GM21423 (cell line): ENCODE results near the gene PTPRK.
A peak's percentile ranks its signal among the peaks of the same experiment; 100 is the strongest.

ENCODE experiments used
- ATAC-seq: cut with Tn5 transposase; IDR thresholded peaks from one replicate; pipeline ENCODE4 v1.9.1; 2021; ENCODE audit warnings: mild to moderate bottlenecking, moderate library complexity; ENCODE audit not compliant: unreplicated experiment

Gene PTPRK

DNA sequence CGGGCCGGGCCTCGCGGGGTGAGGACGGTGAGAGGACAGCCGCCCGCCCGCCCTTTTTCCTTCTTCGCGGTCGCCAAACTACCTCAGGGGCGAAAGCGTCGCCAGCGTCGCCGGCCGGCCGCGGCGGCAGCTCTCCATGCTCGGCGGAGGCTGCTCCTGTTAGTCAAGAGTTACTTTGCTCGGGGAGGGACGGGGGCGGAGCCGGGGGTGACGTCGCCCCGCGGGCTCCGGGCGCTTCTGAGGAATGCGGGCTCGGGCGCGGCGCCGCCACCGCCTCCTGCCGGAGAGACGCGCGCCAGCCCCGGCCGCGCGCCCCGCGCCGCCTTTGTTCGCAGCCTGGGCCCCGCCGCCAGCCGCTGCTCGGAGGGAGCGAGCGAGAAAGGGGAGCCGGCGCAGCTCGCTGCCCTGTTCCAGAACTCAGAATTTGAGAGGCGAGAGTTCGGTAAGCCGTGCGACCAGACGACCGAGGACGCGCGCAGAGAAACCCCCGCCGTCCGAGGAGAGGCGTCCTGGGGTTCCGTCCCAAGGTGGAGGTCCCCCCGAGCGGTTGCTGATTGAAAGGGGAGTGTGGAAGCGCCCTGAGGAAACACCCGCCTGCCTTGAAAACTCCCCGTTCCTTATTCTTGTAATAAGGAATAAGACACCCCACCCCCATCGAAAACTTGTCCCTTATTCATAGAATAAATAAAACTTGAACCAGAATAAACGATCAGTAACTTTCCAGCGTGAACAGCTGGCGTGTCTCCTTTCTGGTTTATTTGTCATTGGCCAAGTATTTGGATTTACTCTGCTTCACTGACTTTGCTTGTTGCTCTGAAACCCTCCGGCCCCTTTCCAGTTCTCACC lies at the start of gene PTPRK:
Gene PTPRK (minus strand): TSS at position 164 of the 846 bp plus-strand sequence. CDS start 241 bp downstream, outside the sequence.
- peak; percentile 86 for ATAC-seq

DNA sequence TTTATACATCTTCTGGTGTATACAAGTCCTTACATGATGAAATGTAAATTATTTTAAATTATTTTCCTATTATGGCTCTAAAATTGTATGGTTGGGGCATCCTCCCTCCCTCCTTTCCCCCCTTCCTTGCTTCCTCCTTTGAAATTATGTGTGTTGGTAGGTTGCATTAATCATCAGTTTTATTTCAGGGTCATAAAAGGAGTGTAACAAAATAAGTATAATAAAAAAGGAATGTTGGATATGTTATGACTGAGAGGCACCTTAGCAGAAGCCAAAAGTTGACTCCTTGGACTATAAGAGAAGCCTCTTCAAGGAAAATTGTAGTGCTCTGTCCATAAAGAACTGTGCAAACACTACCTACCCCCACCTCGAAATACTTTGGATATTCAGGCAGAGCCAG lies 46.6 kb upstream of the PTPRK start:
- no peak for ATAC-seq

DNA sequence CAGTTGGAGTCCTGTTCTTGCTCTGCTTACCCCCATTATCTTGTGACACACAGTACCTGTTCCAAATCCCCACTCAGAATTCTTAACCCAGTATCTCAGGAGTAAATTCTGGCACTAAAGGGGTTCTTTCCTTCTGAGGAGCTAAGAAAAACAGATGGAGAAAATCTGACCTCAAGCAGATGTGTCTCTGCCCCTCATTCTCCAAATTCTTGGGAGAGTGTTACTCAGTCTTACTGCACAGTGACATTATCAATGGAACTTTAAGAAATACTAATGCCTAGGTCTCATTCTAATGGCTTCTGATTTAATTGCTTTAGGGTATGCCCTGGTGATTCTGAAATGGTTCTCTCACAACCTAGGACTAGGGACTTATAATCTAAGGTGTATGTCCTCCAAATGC lies 40.6 kb upstream of the PTPRK start:
- no peak for ATAC-seq

DNA sequence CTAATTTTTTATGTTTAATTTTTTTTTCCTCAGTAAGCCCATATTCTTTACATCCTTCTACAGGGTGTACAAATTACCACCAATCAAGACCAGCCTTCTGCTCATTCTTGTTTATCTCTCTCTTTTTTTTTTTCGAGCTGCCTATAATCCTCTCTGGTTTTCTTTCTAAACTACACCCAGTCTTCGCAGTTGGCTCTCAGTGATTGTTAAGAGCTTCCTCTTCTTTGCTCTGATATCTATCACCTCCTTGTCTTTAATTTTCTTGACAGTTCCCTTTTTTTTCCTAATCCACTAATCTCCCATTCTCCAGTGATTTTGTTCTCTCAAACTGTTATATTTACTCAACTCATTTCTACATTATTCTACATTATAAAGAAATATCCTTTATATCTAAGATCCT lies 38.5 kb upstream of the PTPRK start:
- no peak for ATAC-seq

DNA sequence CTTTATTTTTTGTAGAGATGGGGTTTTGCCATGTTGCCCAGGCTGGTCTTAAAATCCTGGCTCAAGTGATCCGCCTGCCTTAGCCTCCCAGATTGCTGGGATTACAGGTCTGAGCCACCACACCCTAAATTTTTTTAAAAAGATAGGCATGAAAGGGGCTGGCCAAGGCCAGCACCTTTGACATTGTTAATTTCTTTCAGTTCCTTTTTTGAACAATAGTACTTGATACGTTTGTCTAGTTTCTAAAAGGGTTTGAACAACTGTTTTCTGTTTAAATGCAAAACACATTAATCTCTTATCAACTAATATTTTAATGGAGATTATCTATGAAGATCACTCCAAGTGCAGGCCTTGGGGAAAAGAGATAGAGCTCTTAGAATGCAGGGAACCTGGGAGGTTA lies 37.6 kb upstream of the PTPRK start:
- no peak for ATAC-seq

DNA sequence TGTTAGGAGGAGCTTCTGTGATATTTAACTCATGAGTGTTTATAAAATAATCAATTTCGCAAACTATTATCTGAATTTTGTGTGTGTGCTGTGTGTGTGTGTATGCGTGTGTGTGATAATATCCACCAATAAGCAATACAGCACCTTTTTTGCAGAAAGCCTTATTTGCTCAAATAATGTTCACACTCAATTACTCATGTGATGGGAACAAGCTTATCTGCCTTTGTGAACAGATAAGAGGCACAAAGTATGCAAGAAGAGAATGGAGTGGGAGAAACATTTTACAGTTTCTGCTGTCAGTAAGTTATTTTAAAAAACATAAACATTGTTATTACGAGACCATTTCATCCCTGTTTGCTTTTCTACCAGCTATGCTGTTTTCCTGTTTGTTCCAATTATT lies 36.7 kb upstream of the PTPRK start:
- no peak for ATAC-seq

DNA sequence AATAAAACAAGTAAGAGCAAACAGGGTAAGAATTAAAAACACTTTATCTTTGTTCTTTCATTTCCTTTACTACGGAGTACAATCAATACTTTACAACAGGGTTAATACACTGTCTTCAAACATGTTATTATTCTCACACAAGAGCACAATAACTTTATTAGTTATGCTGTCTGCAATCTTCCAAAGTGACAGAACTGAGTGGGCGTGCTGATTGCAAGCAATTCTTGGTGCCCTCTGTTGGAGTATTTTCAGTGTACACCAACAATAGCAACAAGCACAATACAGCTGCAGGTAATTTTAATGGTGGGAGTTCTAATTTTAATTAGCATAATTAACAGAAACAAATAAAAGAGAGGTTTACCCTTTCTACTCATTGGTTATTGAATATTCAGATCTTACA lies 33.9 kb upstream of the PTPRK start:
- no peak for ATAC-seq

DNA sequence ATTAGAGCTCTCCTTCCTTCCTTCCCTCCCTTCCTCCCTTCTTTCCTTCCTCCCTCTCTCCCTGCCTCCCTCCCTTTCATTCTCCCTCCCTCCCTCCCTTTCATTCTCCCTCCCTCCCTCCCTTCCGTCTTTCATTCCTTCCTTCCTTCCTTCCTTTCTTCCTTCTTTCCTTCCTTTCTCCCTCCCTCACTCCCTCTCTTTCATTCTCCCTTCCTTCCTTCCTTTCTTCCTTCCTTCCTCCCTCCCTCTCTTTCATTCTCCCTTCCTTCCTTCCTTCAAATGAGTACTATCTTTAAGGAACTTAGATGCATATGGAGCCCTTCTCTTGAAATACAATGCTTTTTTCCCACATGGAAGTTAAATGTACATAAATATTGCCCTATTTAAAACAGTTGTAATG lies 20.9 kb upstream of the PTPRK start:
- ATAC-seq: no peak

DNA sequence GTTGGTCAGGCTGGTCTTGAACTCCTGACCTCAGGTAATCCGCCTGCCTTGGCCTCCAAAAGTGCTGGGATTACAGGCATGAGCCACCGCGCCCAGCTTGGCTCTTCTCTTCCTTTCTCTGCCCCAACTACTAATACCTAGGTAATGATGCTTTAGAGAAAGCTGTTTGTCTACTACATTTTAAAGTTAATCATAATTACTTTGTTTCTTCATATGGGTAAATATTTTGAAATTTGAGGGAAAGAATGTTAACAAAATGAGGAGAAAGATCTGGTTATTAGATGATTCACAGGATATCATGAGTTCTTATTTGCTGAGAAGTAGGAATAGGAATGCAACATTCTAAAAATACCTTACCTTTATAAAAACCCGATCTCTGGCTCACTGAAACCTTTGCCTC lies 18.4 kb upstream of the PTPRK start:
- ATAC-seq: no peak

DNA sequence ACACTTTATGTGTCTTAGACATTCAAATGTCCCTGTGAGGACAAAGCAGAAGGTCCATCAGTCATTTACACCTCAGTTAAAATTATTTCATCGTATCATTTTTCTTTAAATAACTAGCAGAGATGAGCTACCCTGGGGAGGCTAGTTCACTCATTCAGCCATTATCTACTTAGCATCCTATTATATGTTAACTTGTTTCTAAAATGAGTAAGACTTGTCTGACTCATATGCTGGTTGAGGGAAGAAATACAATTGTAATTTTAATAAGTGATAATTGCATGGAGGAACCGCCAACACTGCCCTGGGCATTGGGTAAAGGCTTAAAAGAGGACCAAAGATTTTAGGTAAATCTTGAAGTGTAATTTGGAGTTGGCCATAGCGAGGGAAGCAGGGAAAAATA lies 12.4 kb upstream of the PTPRK start:
- no peak for ATAC-seq

DNA sequence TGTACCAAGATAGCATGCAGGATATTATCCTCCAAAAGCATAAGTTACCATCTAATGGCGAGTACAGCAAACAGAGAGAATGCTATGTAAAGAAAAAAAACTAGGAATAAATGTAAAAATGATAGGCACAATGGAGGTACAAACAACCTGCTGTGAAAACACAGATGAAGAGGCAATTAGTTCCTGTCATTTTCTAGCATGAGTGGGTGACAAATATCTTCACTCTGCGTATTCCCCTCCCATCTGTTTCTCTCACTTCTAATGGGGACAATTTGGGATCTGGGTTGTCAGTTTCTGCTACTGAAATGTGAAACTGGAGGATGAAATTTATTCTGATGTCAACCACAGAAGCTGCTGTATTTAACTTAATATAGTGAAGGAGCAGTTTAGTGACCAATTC lies 11.7 kb upstream of the PTPRK start:
- no peak for ATAC-seq

DNA sequence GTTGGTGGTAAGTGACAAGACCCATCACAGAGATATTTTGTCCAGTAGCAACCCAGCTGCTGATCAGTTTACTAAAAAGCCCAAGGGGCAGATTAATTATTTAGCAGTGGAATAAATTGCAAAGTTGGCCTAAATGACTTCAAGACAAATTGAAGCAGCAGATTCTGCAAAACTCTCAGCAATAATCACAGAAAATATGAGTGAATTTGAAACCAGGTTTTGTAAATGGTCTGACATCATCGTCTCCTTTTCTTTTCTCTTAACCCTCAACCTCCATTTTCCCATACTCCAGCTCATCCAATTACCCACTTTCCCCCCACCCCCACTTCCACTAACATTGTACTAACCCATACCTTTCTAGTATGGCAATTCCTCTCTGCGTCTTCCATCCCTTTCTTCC lies 11.3 kb upstream of the PTPRK start:
- no peak for ATAC-seq

DNA sequence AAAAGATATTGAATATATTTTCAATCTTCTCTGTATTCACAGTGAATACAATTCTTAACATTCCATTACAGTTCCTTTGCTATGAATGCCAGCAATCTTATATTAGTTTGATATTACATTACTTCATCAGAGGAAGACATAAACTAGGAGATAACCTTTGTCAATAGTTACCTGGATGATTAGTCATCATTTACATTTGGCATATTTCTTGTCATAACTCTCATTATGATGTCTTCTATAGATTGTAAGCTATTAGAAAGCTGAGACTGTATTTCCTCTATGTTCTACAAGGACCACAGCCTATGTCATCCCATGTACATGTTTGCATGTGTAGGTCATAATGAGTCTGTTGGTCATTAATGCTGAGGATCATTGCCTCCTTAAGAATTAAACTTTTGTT lies 7.8 kb upstream of the PTPRK start:
- no peak for ATAC-seq

DNA sequence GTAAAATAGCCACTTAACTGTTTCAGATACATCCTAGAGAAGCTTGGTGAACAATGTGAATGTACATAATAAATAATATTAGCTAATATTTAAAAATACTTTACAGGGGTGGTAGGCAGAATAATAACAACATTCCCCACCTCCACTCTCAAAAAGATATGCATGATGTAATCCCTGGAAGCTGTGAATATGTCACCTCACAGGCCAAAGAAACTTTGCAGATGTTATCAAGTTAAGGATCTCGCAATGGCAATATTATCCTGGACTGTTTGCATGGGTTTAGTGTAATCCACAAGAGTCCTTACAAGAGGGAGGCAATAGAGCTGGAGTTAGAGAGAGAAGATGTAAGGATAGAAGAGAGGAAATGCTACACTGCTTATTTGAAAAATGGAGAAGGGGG lies 7.0 kb upstream of the PTPRK start:
- ATAC-seq: no peak

DNA sequence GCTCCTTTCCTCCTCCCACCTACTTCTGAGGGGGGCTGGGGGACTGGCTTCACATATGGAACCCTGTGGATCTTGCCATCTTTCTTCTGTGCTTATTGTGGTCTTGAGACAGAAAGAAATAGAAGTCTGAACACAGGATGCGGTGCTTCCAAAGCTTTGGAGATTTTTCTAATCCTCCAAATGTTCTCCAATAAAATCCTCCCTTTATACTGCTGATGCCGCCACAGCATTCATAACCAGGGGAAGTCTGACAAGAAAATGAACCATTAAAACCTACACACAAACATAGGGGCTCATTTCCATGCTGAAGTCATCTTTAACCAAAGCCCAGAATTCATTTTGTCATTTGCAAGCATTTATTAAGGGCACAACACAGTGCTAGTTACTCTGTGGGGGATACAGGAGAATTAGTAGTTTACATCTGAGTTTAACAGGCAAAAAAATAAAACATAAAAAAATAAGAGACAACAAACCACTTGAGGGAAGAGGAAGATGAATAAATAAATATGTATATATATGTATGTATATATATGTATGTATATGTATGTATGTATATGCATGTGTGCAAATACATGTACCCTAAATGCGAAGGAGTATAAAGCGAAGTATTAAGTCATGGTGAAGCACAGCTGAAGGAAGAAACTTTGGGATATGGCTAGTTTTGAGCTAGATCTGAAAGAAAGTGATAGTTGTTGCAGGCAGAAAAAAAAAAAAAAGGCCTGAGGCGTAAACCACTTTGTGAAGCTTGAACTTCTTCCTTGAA lies 5.9 kb upstream of the PTPRK start:
- ATAC-seq: no peak

DNA sequence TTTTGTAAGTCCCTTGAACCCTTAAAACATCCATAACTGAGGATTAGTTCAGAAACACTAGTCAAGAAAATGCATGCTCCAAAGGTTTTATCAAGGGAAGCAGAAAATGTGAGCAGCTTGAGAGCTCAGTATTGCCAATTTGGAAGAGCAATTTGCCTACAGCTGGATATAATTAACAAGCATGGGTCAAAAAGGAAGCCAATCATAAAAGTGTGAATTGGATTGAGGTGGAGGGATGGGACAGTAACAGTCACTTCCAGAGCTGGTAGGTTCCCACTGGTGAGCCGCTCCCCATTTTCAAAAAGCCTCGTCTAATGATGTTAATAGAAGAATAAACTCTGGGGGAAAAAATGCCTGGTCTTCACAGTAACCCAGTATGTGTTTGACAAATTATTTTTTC lies 5.0 kb upstream of the PTPRK start:
- no peak for ATAC-seq

DNA sequence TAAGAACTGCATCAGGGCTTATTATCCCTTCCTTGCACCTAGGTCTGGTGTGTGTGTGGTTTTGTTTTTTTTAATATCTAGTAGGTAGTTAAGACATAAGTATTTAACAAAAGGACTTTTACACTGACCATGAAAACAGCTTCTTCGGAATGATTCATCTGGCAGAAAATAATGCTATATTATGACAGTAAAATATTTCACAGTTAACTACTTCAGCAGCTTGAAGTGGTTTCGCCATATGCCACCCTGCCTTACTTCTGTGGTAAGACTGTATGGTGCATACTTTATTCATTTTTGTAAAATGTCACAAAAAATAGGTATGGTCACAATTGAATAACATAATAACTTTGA lies 858 bp upstream of the PTPRK start:
- ATAC-seq: no peak

DNA sequence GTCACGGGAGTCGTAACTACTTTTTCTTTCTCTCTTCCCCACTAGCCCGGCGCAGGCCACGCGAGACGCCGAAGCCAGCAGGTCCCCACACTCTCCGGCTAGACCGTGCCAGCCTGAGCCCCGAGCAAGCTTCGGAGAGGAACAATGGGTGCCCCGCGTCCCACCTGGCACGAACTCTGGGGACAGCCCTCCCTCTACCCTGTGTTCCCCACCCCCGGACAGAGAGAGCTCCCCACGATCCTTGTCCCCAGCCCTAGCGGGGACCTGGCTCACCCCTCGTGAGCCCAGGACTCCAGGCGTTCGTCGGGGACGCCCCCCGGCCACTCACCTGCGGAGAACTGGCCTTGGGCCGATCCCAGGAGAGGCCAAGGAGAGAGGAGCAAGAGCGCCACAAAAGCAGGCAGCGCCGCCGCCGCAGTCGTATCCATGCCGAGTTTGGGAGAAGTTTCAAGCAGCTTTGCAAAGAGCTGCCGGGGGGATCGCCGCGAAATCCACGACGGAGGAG lies 416 bp downstream of the PTPRK start:
- ATAC-seq: peak; percentile 20

DNA sequence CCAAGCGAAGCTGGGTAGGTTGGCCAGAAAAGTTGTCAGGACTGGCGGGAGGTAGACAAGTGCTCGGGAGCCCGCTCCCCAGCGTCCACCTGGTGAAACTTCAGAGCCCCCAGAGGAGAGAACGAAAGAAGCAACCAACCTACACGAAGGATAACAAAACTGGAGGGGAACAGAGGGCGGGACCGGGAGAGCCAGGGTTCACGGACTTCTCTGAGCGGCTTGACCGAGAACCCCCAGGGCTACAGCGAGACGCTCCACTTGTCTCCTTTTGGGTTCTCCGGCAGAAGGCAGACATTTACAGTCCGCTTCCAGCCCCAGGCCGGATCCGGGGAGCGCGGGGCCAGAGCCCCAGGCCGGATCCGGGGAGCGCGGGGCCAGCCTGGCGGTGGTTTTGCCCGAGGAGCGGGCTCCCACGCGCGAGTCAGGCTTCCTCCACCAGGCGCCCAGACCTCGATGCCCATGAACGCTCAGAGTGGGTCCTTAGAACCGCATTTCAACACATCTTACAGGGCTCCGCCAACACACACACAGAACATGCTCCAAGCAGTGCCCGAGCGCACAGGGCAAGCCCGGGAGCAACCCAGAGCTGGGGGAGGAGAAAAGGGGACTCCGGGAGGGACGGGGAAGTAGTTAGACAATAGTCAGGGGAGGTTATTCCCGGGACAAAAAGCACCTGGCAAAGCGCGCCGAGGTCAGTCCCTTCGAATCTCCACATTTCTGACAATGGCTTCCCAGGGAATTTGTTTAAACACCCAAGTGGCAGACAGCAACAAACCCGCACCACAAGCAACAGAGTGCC lies 1.1 kb downstream of the PTPRK start:
- ATAC-seq: peak; percentile 35

DNA sequence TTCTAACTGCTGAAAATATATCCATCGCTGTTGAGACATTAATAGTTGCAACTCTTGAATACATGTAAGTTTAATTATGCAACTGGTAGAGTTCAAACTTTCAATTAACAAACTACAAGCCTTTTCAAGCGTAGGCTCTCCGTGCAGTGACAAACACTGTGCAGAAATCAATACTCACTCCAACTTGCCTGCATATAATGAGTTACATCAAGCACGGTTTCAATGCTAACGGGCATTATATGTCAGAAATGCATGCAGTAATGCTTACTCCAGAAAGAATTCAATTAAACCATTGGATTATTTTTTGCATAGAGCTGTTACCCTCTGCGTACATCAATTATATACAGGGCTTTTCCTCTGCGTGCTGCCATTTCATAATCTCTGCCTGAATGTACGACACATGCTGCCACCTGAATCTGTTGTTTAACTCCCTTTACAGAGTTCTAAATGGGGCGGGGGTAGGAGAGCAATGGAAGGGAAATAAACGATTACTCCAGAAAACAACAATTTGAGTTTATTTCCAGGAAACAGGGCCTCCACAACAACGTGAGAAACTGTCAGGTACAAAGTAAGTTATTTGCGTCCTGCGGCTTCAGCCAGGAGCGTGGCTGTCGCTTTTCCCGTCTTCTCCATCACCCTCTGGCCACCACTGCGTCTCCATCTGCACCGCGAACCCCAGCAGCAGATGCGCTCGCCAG lies 1.8 kb downstream of the PTPRK start:
- no peak for ATAC-seq

DNA sequence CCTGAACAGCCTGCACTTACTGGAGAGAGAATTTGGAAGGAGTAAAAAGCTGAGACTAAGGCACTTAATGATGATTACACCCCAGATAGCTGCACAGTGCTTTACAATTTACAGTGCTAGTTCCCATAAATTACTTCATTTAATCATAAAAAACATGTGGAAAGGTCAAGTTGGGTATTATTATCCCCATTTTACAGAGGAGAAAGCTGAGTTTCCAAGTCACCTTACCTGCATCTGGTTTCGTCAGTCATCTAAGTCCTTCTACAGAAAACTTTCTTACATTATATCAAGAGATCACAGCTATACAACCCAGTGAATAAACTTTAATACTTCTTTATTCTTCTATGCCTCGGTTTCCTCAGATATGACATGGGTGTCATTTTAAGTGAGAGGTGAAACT lies 3.3 kb downstream of the PTPRK start:
- no peak for ATAC-seq
